ENCODE data around the gene AQP10. TPM values are rescaled to one million over a fixed set of nuclear protein-coding genes. Genes with fewer than 3 reads are reported as not detected.
A peak's percentile ranks its signal among the peaks of the same experiment; 100 is the strongest.
"Not testable (repeated sequence)": the region's sequence is repeated elsewhere in the genome, so short reads cannot be mapped to it uniquely, and the experiment has no call there.

Gene AQP10
- not detected in 2 replicates for total RNA-seq

- DNase-seq (ENCODE audit: low read depth in 2 of 2) = peak in 1 of 2 donors; percentile 36
Measured at GRCh38 chr1:154320882-154321608, at the start of gene AQP10. AQP10 (plus strand) TSS chr1:154321093; CDS start chr1:154321156, 63 bp downstream.

- peak; percentile 96 to 98 for DNase-seq (ENCODE audit: low read depth in 2 of 2)
Measured at GRCh38 chr1:154272217-154272998, 48.5 kb upstream of the AQP10 start, which contains the start of gene HAX1. HAX1 (plus strand) TSS chr1:154272629; CDS start chr1:154272724, 95 bp downstream.

GRCh38 chr1:154272999-154273563, 47.8 kb upstream of the AQP10 start:
- no peak for DNase-seq (ENCODE audit: low read depth in 2 of 2)

- peak in 1 of 2 donors; percentile 19 for DNase-seq (ENCODE audit: low read depth in 2 of 2)
Measured at GRCh38 chr1:154276797-154277196, 44.1 kb upstream of the AQP10 start.

GRCh38 chr1:154287591-154287990, 33.3 kb upstream of the AQP10 start:
- DNase-seq (ENCODE audit: low read depth in 2 of 2) = not testable (repeated sequence)

- no peak for DNase-seq (ENCODE audit: low read depth in 2 of 2)
Measured at GRCh38 chr1:154288661-154289060, 32.2 kb upstream of the AQP10 start.

- DNase-seq (ENCODE audit: low read depth in 2 of 2) = no peak
Measured at GRCh38 chr1:154290921-154291320, 30.0 kb upstream of the AQP10 start.

GRCh38 chr1:154295408-154296235, 25.3 kb upstream of the AQP10 start:
- no peak for DNase-seq (ENCODE audit: low read depth in 2 of 2)

- DNase-seq (ENCODE audit: low read depth in 2 of 2) = no peak
Measured at GRCh38 chr1:154301582-154301981, 19.3 kb upstream of the AQP10 start.

- peak in 1 of 2 donors; percentile 35 for DNase-seq (ENCODE audit: low read depth in 2 of 2)
Measured at GRCh38 chr1:154304664-154305337, 16.1 kb upstream of the AQP10 start.

- no peak for DNase-seq (ENCODE audit: low read depth in 2 of 2)
Measured at GRCh38 chr1:154306151-154306550, 14.7 kb upstream of the AQP10 start.

GRCh38 chr1:154307670-154308270, 13.1 kb upstream of the AQP10 start:
- DNase-seq (ENCODE audit: low read depth in 2 of 2) = not testable (repeated sequence)

- not testable (repeated sequence) for DNase-seq (ENCODE audit: low read depth in 2 of 2)
Measured at GRCh38 chr1:154309136-154309535, 11.8 kb upstream of the AQP10 start.

- DNase-seq (ENCODE audit: low read depth in 2 of 2) = not testable (repeated sequence)
Measured at GRCh38 chr1:154312229-154313065, 8.4 kb upstream of the AQP10 start.

- DNase-seq (ENCODE audit: low read depth in 2 of 2) = no peak
Measured at GRCh38 chr1:154313066-154313356, 7.9 kb upstream of the AQP10 start.

- DNase-seq (ENCODE audit: low read depth in 2 of 2) = not testable (repeated sequence)
Measured at GRCh38 chr1:154314226-154314625, 6.7 kb upstream of the AQP10 start.

- no peak for DNase-seq (ENCODE audit: low read depth in 2 of 2)
Measured at GRCh38 chr1:154316704-154317103, 4.2 kb upstream of the AQP10 start.

GRCh38 chr1:154318386-154318785, 2.5 kb upstream of the AQP10 start:
- no peak for DNase-seq (ENCODE audit: low read depth in 2 of 2)

- DNase-seq (ENCODE audit: low read depth in 2 of 2) = not testable (repeated sequence)
Measured at GRCh38 chr1:154321609-154321934, 679 bp downstream of the AQP10 start.

- no peak for DNase-seq (ENCODE audit: low read depth in 2 of 2)
Measured at GRCh38 chr1:154323493-154323892, 2.6 kb downstream of the AQP10 start.

All from dermis microvascular lymphatic vessel endothelial cell (primary cell).